ENCODE data around the gene FDPS. TPM values are rescaled to one million over a fixed set of nuclear protein-coding genes. Genes with fewer than 3 reads are reported as not detected.

FDPS gene
- total RNA-seq (2022; extraction: Qiagen RNA extraction), result 158 to 179 TPM (median 165 TPM) in 5 replicates

GRCh38 chr1:155308493-155309422 lies at the start of gene FDPS:
TSS of gene FDPS (plus strand) at chr1:155308866. CDS start at chr1:155309790, 924 bp downstream.

GRCh38 chr1:155261852-155262673 lies 46.6 kb upstream of the FDPS start, which contains the start of gene SCAMP3:
TSS of gene SCAMP3 (minus strand) at chr1:155262360. CDS start at chr1:155262151, 209 bp downstream.

GRCh38 chr1:155273343-155274245 lies 35.1 kb upstream of the FDPS start, which contains the start of gene CLK2:
TSS of gene CLK2 (minus strand) at chr1:155273504. CDS start at chr1:155270977, 2,527 bp downstream.

GRCh38 chr1:155277070-155277901 lies 31.4 kb upstream of the FDPS start, which contains the start of gene HCN3:
TSS of gene HCN3 (plus strand) at chr1:155277463. CDS start at chr1:155277591, 128 bp downstream.

GRCh38 chr1:155301342-155301841 lies 7.3 kb upstream of the FDPS start, which contains the start of gene PKLR:
TSS of gene PKLR (minus strand) at chr1:155301438. CDS start at chr1:155301395, 43 bp downstream.

GRCh38 chr1:155320661-155321617 lies 12.3 kb downstream of the FDPS start, which contains the start of gene RUSC1:
TSS of gene RUSC1 (plus strand) at chr1:155320894. CDS start at chr1:155321774, 880 bp downstream.

Other genes starting within 250 kb of the FDPS start
- gene EFNA4, start 245.1 kb upstream of the FDPS start, total RNA-seq (2022; extraction: Qiagen RNA extraction), result 7.4 to 9.9 TPM (median 8.7 TPM) in 5 replicates
- 3.4 to 5.1 TPM (median 4.7 TPM) in 5 replicates for gene EFNA3, start 230.0 kb upstream of the FDPS start, total RNA-seq (2022; extraction: Qiagen RNA extraction)
- gene EFNA1, start 181.0 kb upstream of the FDPS start, total RNA-seq (2022; extraction: Qiagen RNA extraction), result 32.8 to 53.9 TPM (median 38.3 TPM) in 5 replicates
- 29.3 to 36.5 TPM (median 34.8 TPM) in 5 replicates for gene SLC50A1, start 173.0 kb upstream of the FDPS start, total RNA-seq (2022; extraction: Qiagen RNA extraction)
- gene DPM3, start 168.3 kb upstream of the FDPS start, total RNA-seq (2022; extraction: Qiagen RNA extraction), result 73.6 to 114 TPM (median 112 TPM) in 5 replicates
- gene KRTCAP2, start 135.6 kb upstream of the FDPS start, total RNA-seq (2022; extraction: Qiagen RNA extraction), result 220 to 279 TPM (median 243 TPM) in 5 replicates
- gene TRIM46, start 135.0 kb upstream of the FDPS start, total RNA-seq (2022; extraction: Qiagen RNA extraction), result 1.4 to 2.5 TPM (median 2.1 TPM) in 5 replicates
- 6.6 to 10.6 TPM (median 9.6 TPM) in 5 replicates for gene THBS3, start 101.0 kb upstream of the FDPS start, total RNA-seq (2022; extraction: Qiagen RNA extraction)
- 64.0 to 78.2 TPM (median 76.5 TPM) in 5 replicates for gene MTX1, start 100.2 kb upstream of the FDPS start, total RNA-seq (2022; extraction: Qiagen RNA extraction)
- 25.2 to 39.2 TPM (median 37.1 TPM) in 5 replicates for gene ENTREP3, start 53.4 kb upstream of the FDPS start, total RNA-seq (2022; extraction: Qiagen RNA extraction)
- gene SCAMP3, start 46.5 kb upstream of the FDPS start, total RNA-seq (2022; extraction: Qiagen RNA extraction), result 99.6 to 133 TPM (median 128 TPM) in 5 replicates
- 22.4 to 32.0 TPM (median 30.1 TPM) in 5 replicates for gene CLK2, start 35.4 kb upstream of the FDPS start, total RNA-seq (2022; extraction: Qiagen RNA extraction)
- 3.9 to 6.1 TPM (median 5.1 TPM) in 5 replicates for gene HCN3, start 31.4 kb upstream of the FDPS start, total RNA-seq (2022; extraction: Qiagen RNA extraction)
- gene PKLR, start 7.4 kb upstream of the FDPS start, total RNA-seq (2022; extraction: Qiagen RNA extraction), result 0.05 TPM in 1 of 5 replicates, not detected in the others
- 39.2 to 60.5 TPM (median 58.5 TPM) in 5 replicates for gene RUSC1, start 12.0 kb downstream of the FDPS start, total RNA-seq (2022; extraction: Qiagen RNA extraction)

Data from A549 treated with CORT108297 at 1 μM for 4 hours (cell line).